K562 (cell line): ENCODE data around the gene TACC3. TPM values are rescaled to one million over a fixed set of nuclear protein-coding genes. Genes with fewer than 3 reads are reported as not detected.

Experiments used
- ATAC-seq: fragments of 200-7000 bp; cut with Tn5 transposase; 3 replicates; pipeline ENCODE4 v1.9.1; 2020; ENCODE audit warnings: moderate library complexity
- BruUV-seq: library from RNA; stranded (reverse); fragments of 400-500 nt; replicated peaks from 2 replicates; lab custom pipeline; 2021; lab: Mats Ljungman, UMichigan
- CTCF ChIA-PET: fragments of 300-600 bp; formaldehyde crosslinking; extraction: SDS; loops from one replicate; lab custom pipeline; 2021; ENCODE audit warnings: low intra/inter-chr PET ratio; lab: Yijun Ruan, JAX
- POLR2A ChIA-PET: fragments of 300-600, 350-650 bp; sonication (Branson Sonifier 250); formaldehyde crosslinking; extraction: SDS; loops from one replicate; lab custom pipeline; 2021; ENCODE audit warnings: antibody characterized with exemption, inconsistent platforms; lab: Yijun Ruan, JAX
- DNase-seq, 4 experiments: peaks; one replicate each; pipeline versions ENCODE4 v3.0.0 to v3.0.0-alpha.2; 2011 to 2018; ENCODE audit warnings: low spot score in 3 of 4, mixed read lengths in 3 of 4; ENCODE audit errors: extremely low read depth in 1 of 4
- FAIRE-seq: peaks from 2 replicates; lab custom pipeline; 2011; peaks lifted over from hg19 to GRCh38; lab: Jason Lieb, UNC
- H2AFZ ChIP-seq: 2 replicates; pipeline ENCODE4 v1.6.0; 2011; ENCODE audit warnings: low read depth, low read length, control low read depth, inconsistent platforms
- H3K27ac ChIP-seq: fragments of 200-600 bp; 3 replicates; pipeline ENCODE4 v1.8.0; 2011; ENCODE audit warnings: low read depth, mild to moderate bottlenecking, control low read depth, inconsistent platforms, low read length, moderate library complexity, mixed read lengths; ENCODE audit errors: extremely low read depth
- H3K27me3 ChIP-seq, 2 experiments: fragments of 300-600 bp in 1 of 2; 2 replicates in 1 of 2; 3 replicates in 1 of 2; pipeline versions ENCODE4 v1.6.0 to v1.8.0; 2011; ENCODE audit warnings: inconsistent platforms in 2 of 2, low read length in 2 of 2, mild to moderate bottlenecking in 1 of 2, mixed read lengths in 1 of 2, moderate library complexity in 1 of 2; ENCODE audit not compliant: control insufficient read depth in 2 of 2, insufficient read depth in 2 of 2
- H3K36me3 ChIP-seq: fragments of 300-600 bp; 3 replicates; pipeline ENCODE4 v1.8.0; 2011; ENCODE audit warnings: mild to moderate bottlenecking, low read length, inconsistent platforms; ENCODE audit not compliant: control insufficient read depth, insufficient read depth
- H3K4me1 ChIP-seq, 2 experiments: fragments of 200-600 bp in 1 of 2; replicated peaks in 1 of 2; 2 replicates in 1 of 2; 3 replicates in 1 of 2; pipeline versions ENCODE4 v1.5.1 to v1.8.0; 2011; ENCODE audit warnings: inconsistent platforms in 2 of 2, low read length in 2 of 2, mild to moderate bottlenecking in 1 of 2, mixed read lengths in 1 of 2, moderate library complexity in 1 of 2; ENCODE audit not compliant: control insufficient read depth in 2 of 2, insufficient read depth in 2 of 2
- H3K4me2 ChIP-seq: 2 replicates; pipeline ENCODE4 v1.6.1; 2011; ENCODE audit warnings: low read length, control low read depth, inconsistent platforms, mixed read lengths; ENCODE audit not compliant: insufficient read depth
- H3K4me3 ChIP-seq: fragments of 200-600 bp; sonication (generic), shearing (Covaris generic); 2 replicates; pipeline ENCODE4 v1.5.1; 2016; ENCODE audit warnings: control low read depth, inconsistent platforms
- H3K79me2 ChIP-seq: fragments of 200-600 bp; 3 replicates; pipeline ENCODE4 v1.8.0; 2011; ENCODE audit warnings: low read length, inconsistent platforms; ENCODE audit not compliant: control insufficient read depth, insufficient read depth
- H3K9ac ChIP-seq, 2 experiments: 2 replicates each; pipeline versions ENCODE4 v1.6.0 to v1.6.1; 2011; ENCODE audit warnings: low read depth in 2 of 2, low read length in 2 of 2, control low read depth in 1 of 2, inconsistent platforms in 1 of 2, mild to moderate bottlenecking in 1 of 2, mixed read lengths in 1 of 2; ENCODE audit not compliant: insufficient read depth in 1 of 2
- H3K9me1 ChIP-seq: one replicate; pipeline ENCODE4 v1.6.0; 2011; ENCODE audit warnings: inconsistent platforms, mild to moderate bottlenecking, low read length, moderate library complexity; ENCODE audit not compliant: control insufficient read depth, insufficient read depth
- H3K9me3 ChIP-seq: replicated peaks from 2 replicates; pipeline ENCODE4 v1.5.1; 2011; ENCODE audit warnings: low read depth, low read length, inconsistent platforms; ENCODE audit not compliant: control insufficient read depth, insufficient read depth
- H4K20me1 ChIP-seq: replicated peaks from 2 replicates; pipeline ENCODE4 v1.6.1; 2011; ENCODE audit warnings: low read length, inconsistent platforms, mixed read lengths; ENCODE audit not compliant: control insufficient read depth, insufficient read depth
- E2F5 ChIP-seq: sonication (generic); formaldehyde crosslinking; IDR thresholded peaks from 2 replicates; pipeline ENCODE4 v1.8.0; 2022; ENCODE audit warnings: mild to moderate bottlenecking, missing genetic modification reagents
- POLR2A ChIP-seq: fragments of 450-650 bp; conservative IDR thresholded peaks from 2 replicates; pipeline ENCODE4 v1.6.1; 2016
- POLR2AphosphoS2 ChIP-seq: IDR thresholded peaks from 2 replicates; pipeline ENCODE4 v1.6.1; 2012; ENCODE audit warnings: low read length, improper control_type of control experiment
- PTTG1 ChIP-seq: fragments of 450-650 bp; IDR thresholded peaks from 2 replicates; pipeline ENCODE4 v1.6.1; 2016; ENCODE audit warnings: low read depth, mild to moderate bottlenecking, missing genetic modification characterization, missing compliant biosample characterization
- ZC3H11A ChIP-seq: IDR thresholded peaks from 2 replicates; pipeline ENCODE4 v1.6.1; 2012; ENCODE audit warnings: low read depth, low read length, improper control_type of control experiment
- WGBS: fragments of 100-300 bp; shearing (Covaris generic); methylation state at CpG from one replicate; pipeline ENCODE4 v1.1.6; 2016; ENCODE audit warnings: low coverage, mixed read lengths; ENCODE audit not compliant: insufficient coverage; ENCODE audit errors: missing lambda C conversion rate; 5-methylcytosine and 5-hydroxymethylcytosine counted together
- in situ Hi-C: fragments of 300-500 bp; cut with MboI; formaldehyde crosslinking; loops from 4 replicates; pipeline ENCODE4 v1.15.0; 2018; ENCODE audit warnings: inconsistent platforms, mixed read lengths
- intact Hi-C: fragments of 100-400 bp; cut with micrococcal nuclease; formaldehyde crosslinking; loops from 2 replicates; pipeline ENCODE4 v1.14.2; 2022
- polyA plus RNA-seq, 8 experiments: library from polyadenylated mRNA; depleted of rRNA in 4 of 8; stranded (reverse) in 5 of 8; unstranded in 3 of 8; fragments of >200 nt; fragmentation: Nextera tagmentation in 2 of 8; fragmentation: Illumina TruSeq in 1 of 8; extraction: Ambion mirVana in 2 of 8; extraction: Trizol in 1 of 8; gene quantifications; 2 replicates each; pipeline versions ENCODE4 v1.2.1 to v1.2.3, GENCODE V29; 2011 to 2014; ENCODE audit warnings: inconsistent platforms in 1 of 8, missing spikeins in 1 of 8
- total RNA-seq, 7 experiments: library from RNA; depleted of rRNA in 6 of 7; stranded (reverse); fragments of >200 nt in 6 of 7; fragmentation: Illumina TruSeq in 2 of 7; extraction: Trizol in 2 of 7; gene quantifications; 2 replicates each; pipeline versions ENCODE4 v1.2.1 to v1.2.3, GENCODE V29; 2011 to 2021; ENCODE audit warnings: low replicate concordance in 1 of 7

The TACC3 gene
- total and polyA plus RNA-seq, 9 of the 15 experiments (the other 6 are each of a cell fraction or from before 2014, with no cell fraction given), result 1.9 to 122 (median 55.6) TPM

GRCh38 chr4:1691737-1692373 lies 29.5 kb upstream of the TACC3 start:
- no peaks in the 10 kb centered on the region for H3K27me3 ChIP-seq
- DNase-seq, result no peak
- POLR2A ChIA-PET, result interaction anchor here (0.7 to 1.6 kb wide), 4 partner anchors 14 to 25 kb away, joined by 3 to 7 read pairs (median 4); partner anchors contain the start of gene SLBP
- no peak overlapping the region for H3K9ac ChIP-seq
- no peaks in the 10 kb centered on the region for H3K9me3 ChIP-seq
- H3K4me2 ChIP-seq, result no peak overlapping the region
- no peak overlapping the region for H3K4me3 ChIP-seq
- no TSS peak for BruUV-seq
- H3K27ac ChIP-seq, result no peak overlapping the region
- intact Hi-C loops, result no loop called here
- CTCF ChIA-PET, result interaction anchor here (3.3 kb wide), 1 partner anchor 34 kb away, joined by 20 read pairs; no protein-coding TSS in a partner anchor
- H3K36me3 ChIP-seq, result peaks cover 64% of the 10 kb centered on the region
- no peak for FAIRE-seq
- no peak for TF ChIP-seq ZC3H11A
- no peak for TF ChIP-seq E2F5
- no peak for TF ChIP-seq PTTG1 (tag)
- peak; percentile 47; the same call in 1 of the 2 replicates for TF ChIP-seq POLR2A
- TF ChIP-seq POLR2AphosphoS2, result 0 out of 2 replicates have a peak, but pooled peaks have one; percentile 49
- TF ChIP-seq, all 486 proteins: peak for 2
- ATAC-seq, result no peak
- no peaks in the 10 kb centered on the region for H3K9me1 ChIP-seq
- 88% methylated on average over 9 of the region's 9 CpGs for WGBS
- in situ Hi-C loops, result no loop called here
- no peaks in the 10 kb centered on the region for H3K79me2 ChIP-seq
- 0 out of 5 replicates have a peak, but pooled peaks cover 0 to 4% of the 10 kb centered on the region in 2 experiments for H3K4me1 ChIP-seq
- no peak overlapping the region for H2AFZ ChIP-seq
- H4K20me1 ChIP-seq, result peaks cover 7% of the 10 kb centered on the region; the same call in 1 of the 2 replicates
